Psoas muscle (tissue), 8 donors: Measurements from ENCODE around the gene OR52E5. TPM values are rescaled to one million over a fixed set of nuclear protein-coding genes. Genes with fewer than 3 reads are reported as not detected.

Experiments
- ATAC-seq, 4 donors: fragments of 200-7000 bp; cut with Tn5 transposase; one replicate each; pipeline ENCODE4 v1.9.1; 2020; ENCODE audit warnings: moderate library complexity in 3 of 4, mild to moderate bottlenecking in 2 of 4
- DNase-seq, 2 donors: peaks; one replicate each; pipeline ENCODE4 v3.0.0-alpha.2; 2020
- H3K27ac ChIP-seq: fragments of 200-600 bp; one replicate; pipeline ENCODE4 v1.8.0; 2022
- H3K27me3 ChIP-seq, 3 donors: fragments of 200-600 bp in 1 of 3; one replicate each; pipeline versions ENCODE4 v1.6.1 to v1.8.0; 2013 to 2022; ENCODE audit warnings: low read length in 2 of 3, mild to moderate bottlenecking in 2 of 3, moderate library complexity in 1 of 3; ENCODE audit not compliant: insufficient read depth in 3 of 3
- H3K36me3 ChIP-seq, 2 donors: fragments of 200-600 bp in 1 of 2; one replicate each; pipeline versions ENCODE4 v1.6.1 to v1.8.0; 2013 to 2022; ENCODE audit warnings: low read depth in 1 of 2, mild to moderate bottlenecking in 1 of 2, moderate library complexity in 1 of 2; ENCODE audit not compliant: insufficient read depth in 1 of 2
- H3K4me1 ChIP-seq: fragments of 200-600 bp; one replicate; pipeline ENCODE4 v1.8.0; 2022
- H3K4me3 ChIP-seq: fragments of 200-600 bp; one replicate; pipeline ENCODE4 v1.8.0; 2022; ENCODE audit warnings: mild to moderate bottlenecking
- H3K9me3 ChIP-seq: fragments of 200-600 bp; one replicate; pipeline ENCODE4 v1.8.0; 2022
- WGBS, 3 donors: extraction: QIAGEN DNeasy Blood & Tissue Kit; methylation state at CpG; one replicate each; pipeline versions ENCODE4 v1.1.6 to v1.1.7; 2013; 5-methylcytosine and 5-hydroxymethylcytosine counted together
- intact Hi-C, 2 donors: fragments of 100-400 bp; cut with DNase I; formaldehyde crosslinking; loops; one replicate each; pipeline versions ENCODE4 v1.11.0 to v1.14.2; 2022
- long read RNA-seq, 2 donors: library from polyadenylated mRNA; unstranded; transcript quantifications; one replicate each; pipeline ENCODE4 v2.0.0, GENCODE V29; 2021
- polyA plus RNA-seq, 3 donors: library from polyadenylated mRNA; stranded (reverse); fragments of 200-250 nt; gene quantifications; one replicate each; pipeline ENCODE4 v1.2.3, GENCODE V29; 2013
- total RNA-seq, 4 donors: library from RNA; stranded (reverse); fragmentation: NEBNext Ultra II Directional in 2 of 4; extraction: Animal tissue kit (Norgen Biotek cat#: 25700) in 2 of 4; gene quantifications; one replicate each; pipeline versions ENCODE4 v1.2.1 to v1.2.4, GENCODE V29; 2021 to 2023
- TF ChIP-seq, protein P1 (sequence below): fragments of 200-600 bp; IDR thresholded peaks from one replicate; pipeline ENCODE4 v1.8.0; 2022; ENCODE audit warnings: antibody characterized with exemption
- donor health status: healthy with polysubstance abuse.
- donor health status: DM: no; HTN: no; CAD: no; lungs with moderate emphysema.
- donor health status: Bipolar disorder and iron deficiency.
- donor health status: healthy.
- donor health status: DM: yes; HTN: yes; CAD: no.
- donor health status: DM: no; HTN: no; CAD: no.
- donor health status: DM: no; HTN: no; CAD: no.
- donor health status: DM: yes; HTN: yes; CAD: no.

OR52E5 gene
- not detected for total RNA-seq
- polyA plus RNA-seq = not detected
- long read RNA-seq, donor 1 = 0 reads
- long read RNA-seq, donor 2 = 0 reads

DNA sequence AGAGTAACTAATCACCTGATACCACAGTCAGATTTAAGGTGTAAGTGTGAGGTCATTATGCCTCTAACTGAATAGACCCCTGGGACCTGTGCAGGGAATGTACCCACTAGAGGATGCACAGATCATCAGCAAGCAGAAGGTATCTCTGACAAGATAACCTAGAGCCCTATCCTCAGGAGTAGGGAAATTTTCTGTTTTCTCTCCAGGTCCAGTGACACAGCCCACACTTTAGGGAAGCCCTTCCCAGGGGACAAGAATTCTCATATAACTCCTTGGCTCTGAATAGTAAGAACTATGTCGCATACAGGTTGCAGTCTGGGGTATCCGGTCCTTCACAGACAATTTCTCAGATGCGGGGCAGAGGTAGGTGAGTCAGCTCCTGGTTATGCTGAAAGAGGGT is at the start of gene OR52E5:
Gene OR52E5 (plus strand): TSS at position 301 of the 400 bp plus-strand sequence. CDS start 7,569 bp downstream, outside the sequence.
- H3K4me1 ChIP-seq = no peaks in the 10 kb centered on the region
- no peak for ATAC-seq
- intact Hi-C loops = no loop called here

DNA sequence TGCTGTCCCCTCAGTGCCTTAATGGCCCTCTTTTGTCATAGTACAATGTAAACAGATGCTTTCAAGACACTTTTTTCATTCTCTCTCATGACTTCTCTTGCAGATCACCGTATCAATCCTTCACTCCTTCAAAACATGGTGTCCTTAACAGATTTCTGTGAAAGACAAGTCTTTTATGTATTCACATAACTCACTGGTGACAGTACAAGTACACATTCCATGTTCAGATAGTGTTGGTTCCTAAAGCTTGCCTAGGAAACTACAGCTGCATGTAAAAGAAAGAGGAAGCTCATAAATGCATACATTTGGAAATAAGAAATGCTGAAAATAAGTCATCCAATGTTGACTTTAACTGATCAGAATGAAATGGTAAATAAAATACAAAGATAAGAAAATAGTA is 46.3 kb upstream of the OR52E5 start:
- WGBS, 3 donors = 41 to 57% (median 55%) methylated on average over 1 of the region's 1 CpG
- no peak overlapping the region for H3K27ac ChIP-seq
- no peaks in the 10 kb centered on the region for H3K27me3 ChIP-seq
- no peak overlapping the region for H3K4me3 ChIP-seq
- H3K4me1 ChIP-seq = no peaks in the 10 kb centered on the region
- DNase-seq (no peak), ATAC-seq (no peak)
- H3K36me3 ChIP-seq = no peaks in the 10 kb centered on the region
- H3K9me3 ChIP-seq = no peaks in the 10 kb centered on the region
- TF ChIP-seq, protein P1, sequence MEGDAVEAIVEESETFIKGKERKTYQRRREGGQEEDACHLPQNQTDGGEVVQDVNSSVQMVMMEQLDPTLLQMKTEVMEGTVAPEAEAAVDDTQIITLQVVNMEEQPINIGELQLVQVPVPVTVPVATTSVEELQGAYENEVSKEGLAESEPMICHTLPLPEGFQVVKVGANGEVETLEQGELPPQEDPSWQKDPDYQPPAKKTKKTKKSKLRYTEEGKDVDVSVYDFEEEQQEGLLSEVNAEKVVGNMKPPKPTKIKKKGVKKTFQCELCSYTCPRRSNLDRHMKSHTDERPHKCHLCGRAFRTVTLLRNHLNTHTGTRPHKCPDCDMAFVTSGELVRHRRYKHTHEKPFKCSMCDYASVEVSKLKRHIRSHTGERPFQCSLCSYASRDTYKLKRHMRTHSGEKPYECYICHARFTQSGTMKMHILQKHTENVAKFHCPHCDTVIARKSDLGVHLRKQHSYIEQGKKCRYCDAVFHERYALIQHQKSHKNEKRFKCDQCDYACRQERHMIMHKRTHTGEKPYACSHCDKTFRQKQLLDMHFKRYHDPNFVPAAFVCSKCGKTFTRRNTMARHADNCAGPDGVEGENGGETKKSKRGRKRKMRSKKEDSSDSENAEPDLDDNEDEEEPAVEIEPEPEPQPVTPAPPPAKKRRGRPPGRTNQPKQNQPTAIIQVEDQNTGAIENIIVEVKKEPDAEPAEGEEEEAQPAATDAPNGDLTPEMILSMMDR = no peak
- intact Hi-C loops = no loop called here

More for the DNA sequence above, at the start of gene OR52E5:
- WGBS, 3 donors = 79 to 88% (median 86%) methylated on average over 3 of the region's 3 CpGs
- no peaks in the 10 kb centered on the region for H3K27me3 ChIP-seq
- no peaks in the 10 kb centered on the region for H3K9me3 ChIP-seq
- TF ChIP-seq, protein P1 = no peak
- H3K36me3 ChIP-seq = no peaks in the 10 kb centered on the region
- no peak within 1 kb of the TSS for H3K27ac ChIP-seq
- DNase-seq = no peak
- H3K4me3 ChIP-seq = no peak within 1 kb of the TSS

DNA sequence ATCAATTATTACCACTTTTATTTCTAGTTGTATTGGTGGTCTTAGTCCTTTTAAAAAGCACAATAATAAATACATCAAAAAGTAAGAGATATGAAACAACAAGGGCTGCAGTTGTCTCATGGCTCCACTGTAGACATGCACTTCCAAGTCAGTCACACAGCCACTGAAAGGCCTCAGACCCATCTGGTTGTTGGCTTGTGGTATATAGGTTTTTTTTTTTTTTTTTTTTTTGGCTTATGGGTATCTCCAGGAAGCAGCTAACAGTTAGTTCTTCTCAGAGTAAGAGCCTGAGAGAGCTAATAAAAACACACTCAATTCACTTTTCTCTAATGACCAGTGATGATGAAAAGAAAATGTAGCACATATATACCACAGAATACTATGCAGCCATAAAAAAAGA is 45.3 kb upstream of the OR52E5 start:
- H3K27ac ChIP-seq = no peak overlapping the region
- intact Hi-C loops = no loop called here
- no peak for ATAC-seq
- no peaks in the 10 kb centered on the region for H3K27me3 ChIP-seq
- TF ChIP-seq, protein P1 = no peak
- H3K9me3 ChIP-seq = no peaks in the 10 kb centered on the region
- no peak overlapping the region for H3K4me3 ChIP-seq
- no peaks in the 10 kb centered on the region for H3K36me3 ChIP-seq
- no peaks in the 10 kb centered on the region for H3K4me1 ChIP-seq
- no peak for DNase-seq

DNA sequence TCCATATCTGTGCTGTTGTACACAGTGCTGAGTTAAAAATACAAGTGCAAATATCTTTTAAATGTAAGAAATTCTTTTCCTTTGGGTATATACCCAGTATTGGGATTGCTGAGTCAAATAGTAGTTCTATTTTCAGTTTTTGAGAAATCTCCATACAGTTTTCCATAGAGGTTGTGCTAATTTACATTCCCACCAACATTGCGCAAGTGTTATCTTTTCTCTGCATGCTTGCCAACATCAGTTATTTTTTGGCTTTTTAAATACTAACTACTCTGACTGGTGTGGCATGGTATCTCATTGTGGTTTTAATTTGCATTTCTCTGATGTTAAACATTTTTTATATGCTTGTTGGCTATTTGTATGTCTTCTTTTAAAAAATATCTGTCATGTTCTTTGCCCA is 42.0 kb upstream of the OR52E5 start:
- intact Hi-C loops = loop anchor here in 1 of 2 donors (10.0 kb wide), 1 partner anchor 1734 kb away; no protein-coding TSS in a partner anchor
- no peaks in the 10 kb centered on the region for H3K27me3 ChIP-seq
- no peak overlapping the region for H3K4me3 ChIP-seq
- TF ChIP-seq, protein P1 = no peak
- no peak overlapping the region for H3K27ac ChIP-seq
- 95 to 98% (median 97%) methylated on average over 1 of the region's 1 CpG for whole genome bisulfite sequencing, 3 donors
- no peak for DNase-seq
- no peaks in the 10 kb centered on the region for H3K36me3 ChIP-seq
- no peaks in the 10 kb centered on the region for H3K4me1 ChIP-seq
- H3K9me3 ChIP-seq = peaks cover 6% of the 10 kb centered on the region
- no peak for ATAC-seq

DNA sequence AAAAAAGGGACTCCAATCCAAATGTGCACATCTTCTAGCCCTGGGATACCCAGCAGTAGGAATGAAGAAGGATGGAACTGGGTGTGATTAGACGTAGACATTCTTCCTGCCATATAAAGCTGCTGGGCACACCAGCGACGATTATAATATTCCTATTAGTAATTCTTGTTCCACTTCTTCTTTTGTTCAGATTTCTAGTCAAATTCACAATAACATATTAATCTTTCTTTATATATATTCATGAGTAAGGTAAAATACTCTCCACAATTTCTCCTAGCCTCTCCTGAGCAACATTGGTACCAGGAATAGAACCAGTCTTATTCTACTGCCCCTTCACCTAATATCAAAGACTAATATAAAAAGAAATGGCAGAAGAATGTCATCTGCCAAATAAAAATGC is 35.4 kb upstream of the OR52E5 start, which contains the start of gene OR52E8:
Gene OR52E8 (minus strand): TSS at position 101 of the 400 bp plus-strand sequence. CDS start 0 bp downstream, at position 101.
- no peak for ATAC-seq
- no peak within 1 kb of the TSS for H3K4me3 ChIP-seq
- peaks cover 6% of the 10 kb centered on the region for H3K9me3 ChIP-seq
- TF ChIP-seq, protein P1 = no peak
- WGBS, 3 donors = 93 to 95% (median 94%) methylated on average over 3 of the region's 3 CpGs
- intact Hi-C loops = loop anchor here in 1 of 2 donors (10.0 kb wide), 1 partner anchor 1727 kb away; no protein-coding TSS in a partner anchor
- DNase-seq = no peak
- no peaks in the 10 kb centered on the region for H3K4me1 ChIP-seq
- no peaks in the 10 kb centered on the region for H3K27me3 ChIP-seq
- no peak within 1 kb of the TSS for H3K27ac ChIP-seq
- no peaks in the 10 kb centered on the region for H3K36me3 ChIP-seq
